Measurements from ENCODE around the gene RAP1GDS1.

Gene RAP1GDS1

GRCh38 chr4:98237204-98237603 is 24.0 kb upstream of the RAP1GDS1 start:
- Histone ChIP-seq H3K4me3 (ENCODE audit: low read depth in 1 of 2, low read length in 1 of 2) (no peak overlapping the region), H3K4me1 (ENCODE audit: control insufficient read depth in 1 of 2, insufficient read depth in 1 of 2, low read depth in 1 of 2, low read length in 1 of 2) (peaks cover 2% of the 10 kb centered on the region in 2 experiments), H3K27me3 (no peaks in the 10 kb centered on the region), H3K9me3 (no peaks in the 10 kb centered on the region), H3K36me3 (no peaks in the 10 kb centered on the region), H3K27ac (no peak overlapping the region)
- no peak for TF ChIP-seq CTCF (IDR thresholded peaks at IDR 0.05)

- Histone ChIP-seq H3K9me3 (no peaks in the 10 kb centered on the region), H3K27ac (no peak overlapping the region), H3K36me3 (no peaks in the 10 kb centered on the region), H3K4me1 (ENCODE audit: control insufficient read depth in 1 of 2, insufficient read depth in 1 of 2, low read depth in 1 of 2, low read length in 1 of 2) (no peaks in the 10 kb centered on the region), H3K27me3 (no peaks in the 10 kb centered on the region), H3K4me3 (ENCODE audit: low read depth in 1 of 2, low read length in 1 of 2) (no peak overlapping the region)
- no peak for TF ChIP-seq CTCF (IDR thresholded peaks at IDR 0.05)
Measured at GRCh38 chr4:98242063-98242462, 19.1 kb upstream of the RAP1GDS1 start.

- Histone ChIP-seq H3K4me3 (ENCODE audit: low read depth in 1 of 2, low read length in 1 of 2) (no peak overlapping the region), H3K36me3 (no peaks in the 10 kb centered on the region), H3K27me3 (no peaks in the 10 kb centered on the region), H3K9me3 (no peaks in the 10 kb centered on the region), H3K27ac (no peak overlapping the region), H3K4me1 (ENCODE audit: control insufficient read depth in 1 of 2, insufficient read depth in 1 of 2, low read depth in 1 of 2, low read length in 1 of 2) (no peaks in the 10 kb centered on the region)
- no peak for TF ChIP-seq CTCF (IDR thresholded peaks at IDR 0.05)
Measured at GRCh38 chr4:98242538-98242937, 18.6 kb upstream of the RAP1GDS1 start.

- no peaks in the 10 kb centered on the region for H3K4me1 ChIP-seq (ENCODE audit: control insufficient read depth in 1 of 2, insufficient read depth in 1 of 2, low read depth in 1 of 2, low read length in 1 of 2)
- H3K9me3 ChIP-seq, result no peaks in the 10 kb centered on the region
- H3K4me3 ChIP-seq (ENCODE audit: low read depth in 1 of 2, low read length in 1 of 2), result no peak overlapping the region
- no peaks in the 10 kb centered on the region for H3K27me3 ChIP-seq
- TF ChIP-seq CTCF (IDR thresholded peaks at IDR 0.05), result no peak
- H3K27ac ChIP-seq, result no peak overlapping the region
- H3K36me3 ChIP-seq, result no peaks in the 10 kb centered on the region
Measured at GRCh38 chr4:98245226-98245625, 16.0 kb upstream of the RAP1GDS1 start.

GRCh38 chr4:98248934-98249333 is 12.2 kb upstream of the RAP1GDS1 start:
- no peaks in the 10 kb centered on the region for H3K36me3 ChIP-seq
- H3K9me3 ChIP-seq, result no peaks in the 10 kb centered on the region
- H3K27me3 ChIP-seq, result no peaks in the 10 kb centered on the region
- no peak overlapping the region for H3K4me3 ChIP-seq (ENCODE audit: low read depth in 1 of 2, low read length in 1 of 2)
- no peak overlapping the region for H3K27ac ChIP-seq
- no peaks in the 10 kb centered on the region for H3K4me1 ChIP-seq (ENCODE audit: control insufficient read depth in 1 of 2, insufficient read depth in 1 of 2, low read depth in 1 of 2, low read length in 1 of 2)
- TF ChIP-seq CTCF (IDR thresholded peaks at IDR 0.05), result no peak

GRCh38 chr4:98249831-98250230 is 11.4 kb upstream of the RAP1GDS1 start:
- no peaks in the 10 kb centered on the region for H3K9me3 ChIP-seq
- no peaks in the 10 kb centered on the region for H3K36me3 ChIP-seq
- H3K4me1 ChIP-seq (ENCODE audit: control insufficient read depth in 1 of 2, insufficient read depth in 1 of 2, low read depth in 1 of 2, low read length in 1 of 2), result no peaks in the 10 kb centered on the region
- no peak overlapping the region for H3K27ac ChIP-seq
- no peaks in the 10 kb centered on the region for H3K27me3 ChIP-seq
- H3K4me3 ChIP-seq (ENCODE audit: low read depth in 1 of 2, low read length in 1 of 2), result no peak overlapping the region
- TF ChIP-seq CTCF (IDR thresholded peaks at IDR 0.05), result no peak
